HTR-8/SVneo (cell line): ENCODE data around the gene ITFG2.

ENCODE experiments used
- DNase-seq: peaks from one replicate; pipeline ENCODE4 v3.0.0; 2011; ENCODE audit warnings: low spot score, mixed read lengths; ENCODE audit not compliant: insufficient read length
- FAIRE-seq: peaks from 2 replicates; lab custom pipeline; 2011; peaks lifted over from hg19 to GRCh38; lab: Jason Lieb, UNC

ITFG2 gene

DNA sequence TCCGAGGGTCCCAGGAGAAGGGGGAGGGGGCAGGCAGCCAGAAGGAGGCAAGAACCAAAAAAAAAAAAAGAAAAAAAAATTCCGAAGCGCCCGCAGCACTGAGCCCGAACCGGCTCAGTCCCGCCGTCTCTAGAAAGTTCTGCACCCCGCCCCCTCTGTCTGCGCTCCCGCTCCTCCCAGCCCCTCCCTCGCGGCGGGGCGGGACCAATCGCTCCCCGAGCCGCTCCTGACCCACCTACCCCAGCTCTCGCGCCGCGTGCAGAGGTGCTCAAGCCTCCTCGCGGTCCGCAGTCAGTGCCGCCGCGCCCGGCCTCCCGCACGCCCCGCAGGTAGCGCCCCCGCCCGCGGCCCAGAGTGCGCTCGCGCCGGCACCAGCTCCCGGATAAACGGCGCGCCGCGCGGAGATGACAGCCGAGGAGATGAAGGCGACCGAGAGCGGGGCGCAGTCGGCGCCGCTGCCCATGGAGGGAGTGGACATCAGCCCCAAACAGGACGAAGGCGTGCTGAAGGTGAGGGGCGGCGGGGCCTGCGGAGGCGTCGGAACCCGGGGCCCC lies 17.7 kb upstream of the ITFG2 start, which contains the start of gene FKBP4:
FKBP4 (plus strand) TSS at position 235 of the 554 bp plus-strand sequence; CDS start at position 405, 170 bp downstream.
- FAIRE-seq (peak; percentile 95), DNase-seq (peak; percentile 93)

DNA sequence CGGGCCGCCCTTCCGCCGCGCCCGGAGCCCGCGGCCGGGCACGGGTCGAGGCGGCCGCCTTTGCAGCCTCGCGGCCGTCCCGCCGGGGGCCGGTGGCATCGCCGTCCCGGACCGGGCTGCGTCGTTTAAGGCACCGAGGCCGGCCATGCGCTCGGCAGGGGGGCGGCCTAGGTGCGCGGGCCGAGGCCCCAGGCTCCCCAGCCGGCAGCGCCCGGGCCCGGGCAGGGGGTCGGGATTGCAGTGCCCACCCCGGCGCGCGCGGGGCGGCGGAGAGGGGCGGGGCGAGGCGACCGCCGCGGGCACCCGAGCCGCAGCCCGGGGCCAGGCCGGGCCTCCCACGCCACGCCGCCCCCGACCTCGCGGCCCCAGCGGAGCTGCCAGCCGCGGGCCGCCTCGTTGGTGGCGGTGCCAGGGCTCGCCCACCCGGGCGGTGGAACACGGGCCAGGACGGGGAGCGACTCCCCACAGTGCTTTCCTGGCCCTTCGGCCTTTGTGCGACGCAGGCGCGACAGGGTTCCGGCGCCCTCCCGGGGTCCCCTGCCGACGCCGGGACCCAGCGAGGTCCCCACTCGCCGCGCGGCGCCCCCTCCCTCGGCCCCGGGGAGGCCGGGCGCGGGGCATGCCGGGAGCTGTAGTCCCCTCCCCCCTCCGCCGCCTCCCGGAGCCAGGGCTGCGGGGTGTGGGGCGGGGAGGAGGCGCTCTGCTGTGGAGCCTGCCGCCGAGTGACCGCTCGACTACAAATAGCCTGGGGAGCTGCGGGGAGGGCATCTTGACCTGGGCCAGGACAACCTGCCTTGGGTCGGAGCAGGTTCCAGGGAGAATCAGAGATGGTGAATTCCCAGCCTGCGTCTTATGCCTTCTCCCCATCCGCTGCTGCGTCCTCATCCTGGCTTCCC lies 16.9 kb upstream of the ITFG2 start:
- FAIRE-seq: peak; percentile 83
- peak; percentile 90 for DNase-seq

DNA sequence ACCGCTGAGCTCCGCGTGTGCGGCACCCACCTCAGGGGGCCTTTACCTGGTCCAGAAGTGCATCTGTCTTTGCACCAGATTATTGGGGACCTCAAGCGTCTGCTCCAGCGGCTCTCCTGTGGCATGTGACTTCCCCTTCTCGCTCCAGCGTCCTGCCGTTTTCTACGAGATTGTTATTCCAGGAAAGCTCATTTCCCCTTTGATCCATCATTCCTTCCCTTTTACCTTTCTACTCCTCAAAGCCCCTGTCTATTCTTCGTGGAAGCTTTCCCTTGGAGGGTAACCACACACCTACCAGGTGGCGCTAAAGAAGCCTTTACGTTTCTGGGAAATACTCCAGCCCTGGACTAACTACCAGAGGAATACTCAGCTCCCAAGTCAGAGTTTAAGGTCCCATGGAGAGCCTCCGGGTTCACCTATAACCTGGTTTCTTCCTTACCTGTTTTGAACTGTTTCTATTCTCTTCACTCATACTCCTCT lies 16.2 kb upstream of the ITFG2 start:
- no peak for FAIRE-seq
- no peak for DNase-seq

DNA sequence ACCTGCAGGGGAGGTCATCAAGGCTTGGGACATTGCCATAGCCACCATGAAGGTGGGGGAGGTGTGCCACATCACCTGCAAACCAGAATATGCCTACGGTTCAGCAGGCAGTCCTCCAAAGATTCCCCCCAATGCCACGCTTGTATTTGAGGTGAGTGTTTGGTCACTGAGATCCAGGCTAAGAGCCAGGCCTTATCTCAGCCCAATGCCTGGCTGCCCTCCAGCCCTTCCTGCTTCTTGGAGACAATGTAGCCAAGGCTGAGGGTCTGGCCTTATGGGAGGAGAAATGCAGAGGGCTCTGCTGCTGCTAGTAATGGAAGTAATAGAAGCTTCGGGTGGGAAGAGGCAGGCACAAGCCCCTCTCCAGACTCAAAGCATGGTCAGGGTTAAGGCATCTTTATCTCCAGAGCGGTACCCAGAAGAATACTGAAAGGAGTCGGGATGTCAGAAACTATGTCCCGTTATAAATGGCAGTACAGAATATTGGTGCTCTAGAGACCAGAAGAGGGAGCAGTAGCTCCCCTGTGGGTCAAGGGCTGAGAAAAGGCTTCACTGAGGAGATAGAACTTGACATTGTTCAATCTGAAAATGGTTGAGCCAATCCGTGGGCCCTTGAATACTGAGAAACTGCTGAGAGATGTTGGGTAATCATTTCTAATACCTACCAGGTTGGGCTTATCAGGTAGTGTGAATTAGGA lies 14.6 kb upstream of the ITFG2 start:
- DNase-seq (no peak), FAIRE-seq (no peak)

- DNase-seq (no peak), FAIRE-seq (no peak)
Observed at GRCh38 chr12:2800046-2800570, 12.4 kb upstream of the ITFG2 start.

- FAIRE-seq: no peak
Observed at GRCh38 chr12:2801044-2801783, 11.3 kb upstream of the ITFG2 start.

GRCh38 chr12:2803635-2804392 lies 8.7 kb upstream of the ITFG2 start:
- FAIRE-seq: peak; percentile 42
- DNase-seq: no peak

More at GRCh38 chr12:2801044-2801783, 11.3 kb upstream of the ITFG2 start:
- DNase-seq: no peak

DNA sequence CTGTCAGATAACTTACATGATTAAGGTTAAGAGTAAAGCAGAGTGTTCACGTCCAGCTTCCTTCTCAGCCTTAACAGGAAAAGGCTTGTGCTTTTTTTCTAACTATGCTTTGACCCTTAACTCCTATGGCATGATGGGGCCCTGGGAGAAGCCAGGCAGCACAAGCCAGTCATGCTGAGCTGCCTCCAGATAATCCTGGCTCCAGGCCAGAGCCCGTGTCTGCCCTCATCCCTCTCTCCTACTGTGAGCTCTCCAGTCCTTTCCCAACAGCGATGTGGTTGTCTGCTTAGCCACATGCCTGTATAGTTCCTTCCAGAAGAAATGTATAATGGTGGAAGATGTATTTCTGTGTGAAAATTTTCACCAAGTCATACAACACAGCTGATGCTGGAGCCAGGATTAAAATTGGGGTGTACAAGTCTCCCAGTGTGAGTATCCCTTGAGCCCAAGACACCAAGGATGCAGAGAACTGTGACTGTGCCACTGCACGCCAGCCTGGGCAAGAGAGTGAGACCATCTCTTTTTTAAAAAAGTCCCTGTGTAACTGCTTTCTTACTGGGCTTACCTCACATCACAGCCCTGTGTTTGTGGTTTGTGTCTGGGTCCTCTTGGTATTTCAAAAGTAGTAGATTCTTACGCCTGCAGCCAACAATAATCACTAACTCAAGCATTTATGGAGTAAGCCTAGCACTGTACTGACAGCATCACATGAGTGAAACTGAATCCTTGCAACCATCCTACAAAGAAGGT lies 7.9 kb upstream of the ITFG2 start:
- no peak for DNase-seq
- no peak for FAIRE-seq

DNA sequence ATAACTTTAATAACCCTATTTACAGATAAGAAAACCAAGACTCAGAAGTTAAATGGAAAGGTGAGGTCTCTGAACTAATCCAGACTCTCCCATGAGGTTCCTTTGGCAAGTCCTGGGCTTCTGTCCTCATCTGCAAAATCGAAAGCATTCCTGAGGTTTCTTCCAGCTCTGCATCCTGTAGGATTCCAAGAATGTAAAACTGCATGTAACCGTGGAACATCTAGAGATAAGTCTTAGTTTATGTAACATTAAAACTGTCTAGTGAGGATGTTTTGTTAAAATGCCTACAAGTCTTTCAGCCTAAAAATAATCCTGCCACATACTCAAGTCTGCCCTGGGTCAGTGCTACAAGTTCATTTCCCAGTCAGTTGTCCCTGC lies 7.3 kb upstream of the ITFG2 start:
- FAIRE-seq (no peak), DNase-seq (no peak)

- no peak for DNase-seq
- no peak for FAIRE-seq
Observed at GRCh38 chr12:2806700-2807099, 5.8 kb upstream of the ITFG2 start.

- DNase-seq (no peak), FAIRE-seq (no peak)
Observed at GRCh38 chr12:2811801-2812200, 667 bp upstream of the ITFG2 start.

GRCh38 chr12:2813214-2814185 lies 1.0 kb downstream of the ITFG2 start:
- FAIRE-seq: no peak
- DNase-seq: peak; percentile 75

GRCh38 chr12:2819810-2820209 lies 7.3 kb downstream of the ITFG2 start:
- FAIRE-seq: no peak
- no peak for DNase-seq

DNA sequence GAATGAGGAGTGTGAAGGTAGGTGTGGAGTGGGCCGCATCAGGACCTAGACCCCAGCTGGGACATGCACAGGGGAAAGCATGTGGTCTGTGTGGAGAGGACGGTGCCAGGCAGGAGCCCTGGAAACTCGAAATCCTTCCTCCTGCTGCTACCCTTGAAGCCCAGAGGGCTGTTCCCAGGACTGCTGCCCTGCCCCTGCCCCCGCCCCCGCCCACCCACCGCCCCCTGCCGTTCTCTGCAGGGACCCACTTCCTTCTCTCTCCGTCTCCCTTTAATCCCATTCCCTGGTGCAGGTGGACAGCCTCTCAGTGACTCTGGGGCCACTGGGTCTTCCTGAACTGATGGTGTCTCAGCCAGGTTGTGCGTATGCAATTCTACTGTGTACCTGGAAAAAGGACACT lies 8.0 kb downstream of the ITFG2 start:
- FAIRE-seq (no peak), DNase-seq (no peak)

DNA sequence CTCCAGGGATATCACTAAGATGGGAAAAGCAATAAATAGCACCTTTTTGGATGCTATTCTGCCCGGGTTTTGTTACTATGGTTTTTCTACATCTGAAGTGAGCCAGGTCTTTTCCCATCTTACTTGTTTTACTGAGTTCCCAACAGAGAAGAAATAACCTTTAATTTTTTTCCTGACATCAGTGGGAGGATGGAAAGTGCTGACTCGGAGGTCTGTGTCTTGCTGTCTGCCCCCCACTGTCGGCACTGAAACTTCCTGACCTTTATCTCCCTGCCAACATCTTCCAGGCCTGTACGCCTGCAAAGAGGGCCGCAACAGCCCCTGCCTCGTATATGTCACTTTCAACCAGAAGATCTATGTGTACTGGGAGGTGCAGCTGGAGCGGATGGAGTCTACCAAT lies 11.0 kb downstream of the ITFG2 start:
- no peak for DNase-seq
- FAIRE-seq: no peak

DNA sequence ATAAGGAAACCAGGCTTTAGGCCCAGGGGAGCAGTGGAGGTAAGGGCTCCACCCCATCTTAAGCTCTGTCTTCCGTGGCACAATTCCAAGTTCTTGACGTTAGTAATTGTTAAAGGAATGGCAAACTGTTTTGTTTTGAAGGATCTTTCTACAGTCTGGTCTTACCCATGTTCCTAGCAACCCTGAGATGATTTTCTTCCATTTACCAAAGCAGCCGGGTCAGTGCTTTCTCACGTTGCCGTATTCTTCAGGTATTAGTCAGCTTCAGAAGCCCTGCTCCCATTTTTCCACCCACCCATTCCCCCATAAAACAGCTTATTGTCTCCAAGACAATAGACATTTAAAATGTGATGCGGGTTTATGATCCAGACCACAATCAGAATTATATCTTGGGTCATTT lies 12.1 kb downstream of the ITFG2 start:
- DNase-seq (no peak), FAIRE-seq (no peak)

GRCh38 chr12:2825132-2825531 lies 12.7 kb downstream of the ITFG2 start:
- DNase-seq (no peak), FAIRE-seq (peak; percentile 9)
